ENCODE data around the gene SUPV3L1.

DNA sequence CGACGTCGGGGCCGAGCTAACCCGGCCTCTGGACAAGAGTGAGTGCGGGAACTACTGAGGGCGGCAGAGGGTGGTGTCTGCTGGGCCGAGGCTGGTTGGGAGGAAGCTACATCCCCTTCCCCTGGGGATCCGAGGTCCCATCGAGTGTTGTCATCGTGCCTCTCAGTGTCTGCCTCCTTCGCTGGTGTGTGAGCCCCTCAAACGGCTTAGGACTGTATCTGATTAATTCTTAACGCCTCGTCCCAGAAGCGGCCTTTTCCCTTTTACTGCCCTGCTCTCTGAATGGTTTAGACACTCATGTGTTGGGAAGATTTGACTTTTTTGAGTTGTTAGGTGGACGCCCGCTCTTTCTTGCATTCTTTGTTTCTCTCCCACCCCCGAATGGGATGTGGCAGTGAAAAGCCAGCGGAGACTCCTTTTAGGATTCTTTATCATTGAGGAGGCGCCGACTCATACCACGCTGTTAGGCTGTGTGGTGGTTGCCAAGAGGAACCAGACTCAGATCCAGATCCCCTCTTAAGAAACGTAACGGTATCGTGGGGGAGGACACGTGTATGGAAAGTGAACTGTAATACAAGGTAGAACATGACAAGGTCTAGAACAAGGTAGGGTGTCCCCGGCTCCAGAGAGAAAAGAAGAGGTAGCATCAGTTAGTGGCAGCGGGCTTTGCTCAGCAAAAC is 631 bp downstream of the SUPV3L1 start:
- TF ChIP-seq CTCF (conservative IDR thresholded peaks at IDR 0.05 in 1 of 2, IDR thresholded peaks at IDR 0.05 in 1 of 2; ENCODE audit: extremely low read depth in 1 of 2, insufficient read depth in 1 of 2, low read depth in 1 of 2, low read length in 2 of 2) (no peak), EZH2 (IDR thresholded peaks at IDR 0.05; ENCODE audit: borderline replicate concordance, low read length) (no peak)
